ENCODE data around the gene BCKDK. TPM values are rescaled to one million over a fixed set of nuclear protein-coding genes. Genes with fewer than 3 reads are reported as not detected.
A peak's percentile ranks its signal among the peaks of the same experiment; 100 is the strongest.
"Not testable (repeated sequence)": the region's sequence is repeated elsewhere in the genome, so short reads cannot be mapped to it uniquely, and the experiment has no call there.

BCKDK gene
- total and polyA plus RNA-seq, 12 donors, result 26.1 to 90.9 (median 71.4) TPM

DNA sequence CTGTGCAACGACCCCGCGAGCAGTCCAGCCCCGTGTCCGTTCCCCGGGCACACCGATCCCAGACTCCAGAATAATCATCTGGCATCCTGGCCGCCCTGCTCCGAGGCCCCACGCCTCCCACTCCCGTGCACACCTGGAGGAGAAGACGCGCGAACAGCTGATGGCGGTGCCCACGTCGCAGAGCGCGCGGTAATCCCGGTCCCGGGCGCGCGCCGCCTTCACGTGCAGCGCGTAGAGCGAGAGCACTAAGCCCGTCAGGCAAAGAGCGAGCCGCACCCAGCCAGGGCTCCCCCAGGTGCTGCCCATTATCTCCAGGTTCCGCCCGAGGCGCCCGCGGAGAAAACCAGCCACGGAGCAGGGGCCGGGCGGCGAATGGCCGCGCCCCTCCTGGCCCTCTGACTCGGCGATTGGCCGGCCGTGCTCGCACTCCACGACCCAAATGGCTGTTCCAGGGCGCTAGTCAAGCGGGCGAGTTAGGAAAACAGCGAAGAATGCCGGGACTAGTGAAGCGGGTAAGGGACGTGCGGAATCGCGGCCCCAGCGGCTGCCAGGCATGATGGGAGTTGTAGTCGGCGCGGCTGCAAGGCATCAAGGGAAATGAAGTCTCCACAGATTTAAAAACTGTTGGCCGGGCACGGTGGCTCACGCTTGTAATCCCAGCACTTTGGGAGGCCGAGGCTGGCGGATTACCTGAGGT, 13.6 kb upstream of the BCKDK start, which contains the start of gene VKORC1:
VKORC1 (minus strand) TSS at position 374 of the 697 bp plus-strand sequence; CDS start at position 306, 68 bp downstream.
- 0 to 1% methylated on average over 69 of the region's 69 CpGs for WGBS, 2 donors

DNA sequence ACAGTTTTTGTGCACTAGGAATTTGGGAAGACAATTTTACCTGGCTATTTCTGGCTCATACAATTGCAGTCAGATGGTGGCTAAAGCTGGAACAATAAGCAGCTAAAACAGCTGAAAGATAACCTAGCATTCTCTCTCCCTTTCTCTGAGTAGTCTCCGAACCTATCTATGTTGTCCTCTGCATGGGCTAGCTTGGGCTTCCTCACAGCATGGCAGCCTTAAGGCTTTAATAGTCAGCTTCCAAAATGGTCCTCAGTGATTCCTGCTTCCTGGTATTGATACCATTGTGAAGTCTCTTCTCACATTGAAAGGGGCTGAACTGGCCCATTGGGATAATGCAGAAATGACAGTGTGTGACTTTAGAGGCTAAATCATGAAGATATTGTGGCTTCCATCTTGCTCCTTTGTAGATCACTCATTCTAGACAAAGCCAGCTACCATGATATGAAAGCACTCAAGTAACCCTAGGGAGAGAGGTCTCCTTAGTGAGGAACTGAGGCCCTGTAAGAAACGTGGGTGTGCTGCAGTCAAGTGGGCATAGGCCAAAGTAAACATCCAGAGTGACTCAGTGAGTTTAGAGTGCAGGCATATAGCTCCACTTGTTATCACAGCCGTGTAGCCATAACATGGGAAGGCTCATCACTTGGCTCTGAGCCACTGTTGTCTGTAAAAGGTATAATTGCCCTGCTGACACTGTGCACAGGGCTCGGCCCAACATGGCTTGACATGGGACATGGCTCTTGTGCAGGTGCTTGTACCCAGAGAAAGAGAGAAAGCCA, 8.1 kb upstream of the BCKDK start:
- intact Hi-C loops (cut with DNase I), result loop anchor here in 1 of 10 donors (5.0 kb wide), 1 partner anchor 118 kb away; no protein-coding TSS in a partner anchor
- ATAC-seq, result no peak
- 59 to 64% methylated on average over 4 of the region's 4 CpGs for WGBS, 2 donors

More for the DNA sequence above, 13.6 kb upstream of the BCKDK start, which contains the start of gene VKORC1:
- peak in 1 of 9 donors; percentile 12 for TF ChIP-seq CTCF (IDR thresholded peaks at IDR 0.05)
- Histone ChIP-seq H3K4me1 (peaks cover 0 to 30% (median 20%) of the 10 kb centered on the region in 9 donors), H3K9me3 (peaks cover 0 to 2% (median 0%) of the 10 kb centered on the region in 11 donors), H3K27ac (peak within 1 kb of the TSS; percentile 51 to 93 (median 86)), H3K27me3 (no peaks in the 10 kb centered on the region), H3K36me3 (peaks cover 0 to 30% (median 11%) of the 10 kb centered on the region in 9 donors), H3K4me3 (peak within 1 kb of the TSS; percentile 76 to 98 (median 88))
- DNase-seq (peak; percentile 93 to 96), ATAC-seq (peak; percentile 95 to 98 (median 96))
- intact Hi-C loops (cut with DNase I), result loop anchor here in 4 of 10 donors (1.0 to 5.0 kb wide), 6 partner anchors 20 to 112 kb away; partner anchors contain the start of genes HSD3B7 (in 2 of the 4), STX4 (in 1 of the 4), ZNF646 (in 1 of the 4) and ZNF668 (in 1 of the 4)

GRCh38 chr16:31100876-31101641, 7.1 kb upstream of the BCKDK start:
- H3K27ac ChIP-seq; H3K4me1 ChIP-seq; DNase-seq; H3K4me3 ChIP-seq; ATAC-seq; H3K9me3 ChIP-seq; H3K27me3 ChIP-seq; H3K36me3 ChIP-seq; intact Hi-C loops (cut with DNase I): not testable (repeated sequence)
- 70 to 77% methylated on average over 13 of the region's 13 CpGs for WGBS, 2 donors

More for the DNA sequence above, 8.1 kb upstream of the BCKDK start:
- no peak overlapping the region for H3K4me3 ChIP-seq
- H3K4me1 ChIP-seq, result peaks cover 0 to 10% (median 6%) of the 10 kb centered on the region in 9 donors
- H3K36me3 ChIP-seq, result no peaks in the 10 kb centered on the region
- no peaks in the 10 kb centered on the region for H3K27me3 ChIP-seq
- no peak for DNase-seq
- no peak overlapping the region for H3K27ac ChIP-seq
- TF ChIP-seq CTCF (IDR thresholded peaks at IDR 0.05), result no peak
- H3K9me3 ChIP-seq, result peaks cover 0 to 9% (median 0%) of the 10 kb centered on the region in 11 donors

DNA sequence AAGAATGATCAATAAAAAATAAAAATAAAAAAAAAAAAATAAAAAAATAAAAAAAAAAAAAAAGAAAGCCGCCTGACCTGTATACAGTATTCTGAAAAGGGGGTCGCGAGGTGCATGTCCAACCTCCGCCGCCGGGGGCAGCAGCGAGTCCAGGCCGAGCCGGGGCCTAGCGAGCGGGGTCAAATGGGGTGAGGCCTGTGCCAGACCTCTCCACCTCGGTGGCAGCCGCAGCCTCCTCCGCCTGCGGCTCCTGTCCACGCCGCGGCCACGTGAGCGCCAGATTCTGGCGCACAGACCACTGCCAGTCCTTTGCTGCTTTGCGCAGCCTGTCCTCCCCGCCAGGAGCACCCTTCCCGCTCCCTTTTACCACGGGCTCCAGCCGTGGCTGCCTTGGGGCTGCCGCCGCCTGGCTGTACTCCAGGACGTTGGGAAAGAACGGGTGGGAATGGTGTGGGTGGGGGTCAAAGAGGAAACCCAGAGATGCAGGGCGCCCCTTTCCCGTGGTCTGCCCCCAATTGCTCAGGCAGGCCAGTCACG, 2.4 kb upstream of the BCKDK start:
- Histone ChIP-seq H3K27ac (peak overlapping the region in 9 of 10 donors; percentile 39 to 84 (median 74)), H3K9me3 (no peaks in the 10 kb centered on the region), H3K36me3 (peaks cover 0 to 16% (median 8%) of the 10 kb centered on the region in 9 donors), H3K4me3 (peak overlapping the region in 7 of 10 donors; percentile 15 to 42 (median 29)), H3K27me3 (no peaks in the 10 kb centered on the region), H3K4me1 (peaks cover 7 to 32% (median 14%) of the 10 kb centered on the region in 9 donors)
- peak; percentile 88 to 92 for DNase-seq
- intact Hi-C loops (cut with DNase I), result loop anchor here in 4 of 10 donors (5.0 kb wide), 2 partner anchors 33 to 37 kb away; partner anchors contain the start of genes ZNF646 (in 1 of the 4) and ZNF668 (in 1 of the 4)
- 11 to 12% methylated on average over 33 of the region's 33 CpGs for WGBS, 2 donors
- TF ChIP-seq CTCF (IDR thresholded peaks at IDR 0.05), result peak; percentile 78 to 95 (median 84)
- ATAC-seq, result peak; percentile 75 to 92 (median 90)

Data from heart right ventricle (tissue), 16 donors.